Hepatocyte (in vitro differentiated cells): ENCODE measurements around the gene SEC14L2.

Experiments used
- EZH2 ChIP-seq: fragments of 200-600 bp; sonication (generic); IDR thresholded peaks from 2 replicates; pipeline ENCODE4 v1.6.1; 2016; ENCODE audit warnings: antibody characterized with exemption, mild to moderate bottlenecking, borderline replicate concordance
- EZH2phosphoT487 ChIP-seq: fragments of 200-600 bp; sonication (generic); IDR thresholded peaks from one replicate; pipeline ENCODE4 v1.6.1; 2018; ENCODE audit warnings: antibody characterized with exemption, mild to moderate bottlenecking, low read depth, moderate library complexity; ENCODE audit not compliant: unreplicated experiment, severe bottlenecking
- TF ChIP-seq, protein P1 (sequence below): fragments of 200-600 bp; sonication (generic); IDR thresholded peaks from 2 replicates; pipeline ENCODE4 v1.5.1; 2016; ENCODE audit warnings: antibody characterized with exemption, mild to moderate bottlenecking; ENCODE audit not compliant: poor library complexity

DNA sequence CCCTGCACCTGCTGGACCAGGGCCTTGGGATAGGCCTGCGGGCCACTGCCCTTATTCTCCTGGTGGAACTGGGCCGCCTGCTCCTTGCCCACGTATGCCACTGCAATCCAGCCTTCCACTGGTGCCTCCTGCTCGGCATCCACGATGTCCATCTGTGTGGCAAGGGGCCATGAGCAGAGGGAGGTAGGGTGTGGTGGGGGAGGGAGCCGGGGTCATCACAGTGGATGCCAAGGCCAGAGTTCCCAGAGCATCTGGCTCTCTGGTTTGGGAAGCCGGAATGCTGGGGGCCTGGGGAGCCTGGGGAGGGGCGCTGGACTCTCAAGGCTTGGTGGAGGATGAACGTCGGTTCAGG, 10.2 kb upstream of the SEC14L2 start:
- TF ChIP-seq, protein P1, sequence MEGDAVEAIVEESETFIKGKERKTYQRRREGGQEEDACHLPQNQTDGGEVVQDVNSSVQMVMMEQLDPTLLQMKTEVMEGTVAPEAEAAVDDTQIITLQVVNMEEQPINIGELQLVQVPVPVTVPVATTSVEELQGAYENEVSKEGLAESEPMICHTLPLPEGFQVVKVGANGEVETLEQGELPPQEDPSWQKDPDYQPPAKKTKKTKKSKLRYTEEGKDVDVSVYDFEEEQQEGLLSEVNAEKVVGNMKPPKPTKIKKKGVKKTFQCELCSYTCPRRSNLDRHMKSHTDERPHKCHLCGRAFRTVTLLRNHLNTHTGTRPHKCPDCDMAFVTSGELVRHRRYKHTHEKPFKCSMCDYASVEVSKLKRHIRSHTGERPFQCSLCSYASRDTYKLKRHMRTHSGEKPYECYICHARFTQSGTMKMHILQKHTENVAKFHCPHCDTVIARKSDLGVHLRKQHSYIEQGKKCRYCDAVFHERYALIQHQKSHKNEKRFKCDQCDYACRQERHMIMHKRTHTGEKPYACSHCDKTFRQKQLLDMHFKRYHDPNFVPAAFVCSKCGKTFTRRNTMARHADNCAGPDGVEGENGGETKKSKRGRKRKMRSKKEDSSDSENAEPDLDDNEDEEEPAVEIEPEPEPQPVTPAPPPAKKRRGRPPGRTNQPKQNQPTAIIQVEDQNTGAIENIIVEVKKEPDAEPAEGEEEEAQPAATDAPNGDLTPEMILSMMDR = no peak
- TF ChIP-seq EZH2 (no peak), EZH2phosphoT487 (no peak)
